ENCODE measurements around the gene RHBDD1.

GRCh38 chr2:226981791-226982326 is 146.0 kb downstream of the RHBDD1 start:
- TF ChIP-seq POLR2AphosphoS5 (IDR thresholded peaks at IDR 0.05; ENCODE audit: insufficient read depth, low read depth, low read length) = no peak
- TF ChIP-seq MYC (IDR thresholded peaks at IDR 0.05; ENCODE audit: low read depth, low read length) = no peak
- TF ChIP-seq CTCF (IDR thresholded peaks at IDR 0.05; ENCODE audit: extremely low read depth in 1 of 2, insufficient read depth in 1 of 2, low read depth in 1 of 2, low read length in 2 of 2) = no peak
- TF ChIP-seq POLR2A (IDR thresholded peaks at IDR 0.05; ENCODE audit: low read depth, low read length) = no peak
- no peak for TF ChIP-seq EZH2 (IDR thresholded peaks at IDR 0.05; ENCODE audit: borderline replicate concordance, low read depth, low read length, severe bottlenecking)
- no peak for TF ChIP-seq FOS (IDR thresholded peaks at IDR 0.05; ENCODE audit: borderline replicate concordance, insufficient read depth, low read length)
- no peak for TF ChIP-seq GATA2 (IDR thresholded peaks at IDR 0.05; ENCODE audit: insufficient read depth, insufficient read length, low read depth, low read length)
